Smooth muscle cell (in vitro differentiated cells): ENCODE data around the gene IL1A. TPM values are rescaled to one million over a fixed set of nuclear protein-coding genes. Genes with fewer than 3 reads are reported as not detected.

Experiments used
- DNase-seq: peaks from one replicate; lab custom pipeline; 2025; ENCODE audit not compliant: unreplicated experiment; lab: John Stamatoyannopoulos, UW
- H2AFZ ChIP-seq: fragments of 200-600 bp; sonication (generic); 2 replicates; pipeline ENCODE4 v1.6.0; 2016; ENCODE audit warnings: antibody characterized with exemption, low read depth, mild to moderate bottlenecking
- H3F3A ChIP-seq: fragments of 200-600 bp; sonication (generic); 2 replicates; pipeline ENCODE4 v1.6.0; 2017; ENCODE audit warnings: antibody characterized with exemption, low read depth
- H3K27ac ChIP-seq: fragments of 200-600 bp; sonication (generic); 2 replicates; pipeline ENCODE4 v1.5.1; 2016; ENCODE audit warnings: low read depth, mild to moderate bottlenecking
- H3K27me3 ChIP-seq: fragments of 200-600 bp; sonication (generic); 2 replicates; pipeline ENCODE4 v1.6.1; 2016; ENCODE audit warnings: low read depth, mild to moderate bottlenecking
- H3K36me3 ChIP-seq: fragments of 200-600 bp; sonication (generic); 2 replicates; pipeline ENCODE4 v1.5.1; 2016; ENCODE audit warnings: low read depth
- H3K4me1 ChIP-seq: fragments of 200-600 bp; sonication (generic); 2 replicates; pipeline ENCODE4 v1.5.1; 2016; ENCODE audit warnings: low read depth
- H3K4me2 ChIP-seq: fragments of 200-600 bp; sonication (generic); 2 replicates; pipeline ENCODE4 v1.6.0; 2016; ENCODE audit warnings: mild to moderate bottlenecking
- H3K4me3 ChIP-seq: fragments of 200-600 bp; sonication (generic); 2 replicates; pipeline ENCODE4 v1.5.1; 2016; ENCODE audit warnings: mild to moderate bottlenecking
- H3K79me2 ChIP-seq: fragments of 200-600 bp; sonication (generic); 2 replicates; pipeline ENCODE4 v1.6.0; 2016; ENCODE audit warnings: low read depth, mild to moderate bottlenecking
- H3K9ac ChIP-seq: fragments of 200-600 bp; sonication (generic); 2 replicates; pipeline ENCODE4 v1.6.0; 2016; ENCODE audit warnings: low read depth
- H3K9me3 ChIP-seq: fragments of 200-600 bp; sonication (generic); replicated peaks from 2 replicates; pipeline ENCODE4 v1.5.1; 2016; ENCODE audit warnings: low read depth
- H4K20me1 ChIP-seq: fragments of 200-600 bp; sonication (generic); 2 replicates; pipeline ENCODE4 v1.6.0; 2016; ENCODE audit warnings: low read depth
- WGBS: methylation state at CpG from one replicate; pipeline ENCODE4 v1.1.7; 2016; ENCODE audit warnings: low lambda C conversion rate; 5-methylcytosine and 5-hydroxymethylcytosine counted together
- polyA plus RNA-seq: library from polyadenylated mRNA; unstranded; fragments of >200 nt; fragmentation: Nextera tagmentation; extraction: Ambion mirVana; gene quantifications from 2 replicates; pipeline ENCODE4 v1.2.1, GENCODE V29; 2016
- total RNA-seq: library from RNA; depleted of rRNA; stranded (reverse); fragments of >200 nt; gene quantifications from 2 replicates; pipeline ENCODE4 v1.2.3, GENCODE V29; 2014
- TF ChIP-seq, protein P1 (sequence below): fragments of 200-600 bp; sonication (generic); IDR thresholded peaks from 2 replicates; pipeline ENCODE4 v1.5.1; 2017; ENCODE audit warnings: borderline replicate concordance, mild to moderate bottlenecking, antibody characterized with exemption; ENCODE audit not compliant: insufficient read depth, poor library complexity, severe bottlenecking

The IL1A gene
- total and polyA plus RNA-seq, 2 experiments from 2014 or later = 1.4 to 6.4 TPM

DNA sequence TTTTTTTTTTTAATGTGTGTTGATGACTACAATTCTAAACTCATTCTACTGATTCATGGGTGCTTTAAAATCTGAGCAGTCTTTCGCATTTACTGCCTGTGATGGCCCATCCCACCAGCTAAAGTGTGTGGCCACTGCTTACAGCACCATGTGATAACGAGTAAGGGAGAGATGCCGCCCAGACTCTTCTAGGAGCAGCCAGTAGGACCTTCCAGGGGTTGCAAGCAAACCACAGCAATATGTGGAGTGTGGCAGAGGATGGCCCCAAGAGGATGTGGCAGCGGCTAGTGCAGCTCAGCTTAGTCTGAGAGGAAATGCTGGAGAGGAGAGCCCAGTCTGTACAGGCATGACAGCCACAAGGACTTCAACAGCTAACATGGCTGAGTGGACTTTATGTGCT lies 37.4 kb upstream of the IL1A start:
- H3K9ac ChIP-seq = no peak overlapping the region
- H3K4me1 ChIP-seq = no peaks in the 10 kb centered on the region
- no peak for DNase-seq
- no peaks in the 10 kb centered on the region for H3F3A ChIP-seq
- H3K27ac ChIP-seq = no peak overlapping the region
- no peak overlapping the region for H2AFZ ChIP-seq
- H4K20me1 ChIP-seq = no peaks in the 10 kb centered on the region
- H3K36me3 ChIP-seq = no peaks in the 10 kb centered on the region
- no peak overlapping the region for H3K4me2 ChIP-seq
- TF ChIP-seq, protein P1, sequence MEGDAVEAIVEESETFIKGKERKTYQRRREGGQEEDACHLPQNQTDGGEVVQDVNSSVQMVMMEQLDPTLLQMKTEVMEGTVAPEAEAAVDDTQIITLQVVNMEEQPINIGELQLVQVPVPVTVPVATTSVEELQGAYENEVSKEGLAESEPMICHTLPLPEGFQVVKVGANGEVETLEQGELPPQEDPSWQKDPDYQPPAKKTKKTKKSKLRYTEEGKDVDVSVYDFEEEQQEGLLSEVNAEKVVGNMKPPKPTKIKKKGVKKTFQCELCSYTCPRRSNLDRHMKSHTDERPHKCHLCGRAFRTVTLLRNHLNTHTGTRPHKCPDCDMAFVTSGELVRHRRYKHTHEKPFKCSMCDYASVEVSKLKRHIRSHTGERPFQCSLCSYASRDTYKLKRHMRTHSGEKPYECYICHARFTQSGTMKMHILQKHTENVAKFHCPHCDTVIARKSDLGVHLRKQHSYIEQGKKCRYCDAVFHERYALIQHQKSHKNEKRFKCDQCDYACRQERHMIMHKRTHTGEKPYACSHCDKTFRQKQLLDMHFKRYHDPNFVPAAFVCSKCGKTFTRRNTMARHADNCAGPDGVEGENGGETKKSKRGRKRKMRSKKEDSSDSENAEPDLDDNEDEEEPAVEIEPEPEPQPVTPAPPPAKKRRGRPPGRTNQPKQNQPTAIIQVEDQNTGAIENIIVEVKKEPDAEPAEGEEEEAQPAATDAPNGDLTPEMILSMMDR = no peak
- H3K79me2 ChIP-seq = no peaks in the 10 kb centered on the region
- H3K4me3 ChIP-seq = no peak overlapping the region
- H3K9me3 ChIP-seq = no peaks in the 10 kb centered on the region
- no peaks in the 10 kb centered on the region for H3K27me3 ChIP-seq
- WGBS = 75% methylated on average over 4 of the region's 4 CpGs

DNA sequence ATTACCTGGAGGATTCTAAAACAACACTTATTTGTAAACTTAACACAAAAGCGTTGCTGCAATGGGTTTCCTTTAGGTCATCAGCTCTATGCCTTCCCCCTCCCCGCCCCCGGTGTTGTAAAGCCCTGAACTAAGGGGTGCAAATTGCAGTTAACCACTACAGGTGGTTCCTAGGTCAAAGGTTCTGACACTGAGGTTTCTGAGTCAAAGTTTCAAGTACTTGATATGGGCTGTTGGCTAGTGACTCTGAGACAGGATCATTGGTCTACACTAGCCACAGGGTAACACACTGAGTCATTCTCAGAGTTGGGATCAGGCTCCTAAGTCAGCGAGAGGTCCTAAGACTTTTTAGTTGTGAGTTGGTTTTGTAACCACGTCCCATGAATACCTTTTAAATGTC lies 36.8 kb upstream of the IL1A start:
- Histone ChIP-seq H3K79me2 (no peaks in the 10 kb centered on the region), H2AFZ (no peak overlapping the region), H3F3A (no peaks in the 10 kb centered on the region), H3K36me3 (no peaks in the 10 kb centered on the region), H4K20me1 (no peaks in the 10 kb centered on the region), H3K27ac (no peak overlapping the region), H3K9ac (no peak overlapping the region), H3K4me2 (no peak overlapping the region), H3K4me3 (no peak overlapping the region), H3K27me3 (no peaks in the 10 kb centered on the region), H3K4me1 (no peaks in the 10 kb centered on the region), H3K9me3 (no peaks in the 10 kb centered on the region)
- DNase-seq = no peak
- 68% methylated on average over 5 of the region's 5 CpGs for WGBS
- TF ChIP-seq, protein P1 = no peak

DNA sequence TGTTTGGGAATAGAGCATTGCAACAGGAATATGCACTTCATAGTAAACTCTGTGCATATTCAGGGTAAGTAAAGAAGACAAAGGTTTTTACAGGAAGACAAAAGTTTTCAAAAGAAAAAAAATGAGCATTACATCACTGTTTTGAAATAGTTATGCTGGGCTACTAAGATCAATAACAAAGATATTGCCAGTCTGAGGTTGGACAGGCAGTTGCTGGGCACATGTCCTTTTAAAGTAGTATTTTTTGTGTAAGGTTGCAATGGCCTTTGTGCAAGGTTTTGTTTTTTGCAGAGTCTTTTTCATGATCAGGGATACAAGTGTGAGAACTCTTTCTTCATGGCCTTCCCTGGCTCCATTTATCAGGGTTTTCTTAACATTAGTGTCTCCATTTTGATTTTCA lies 36.0 kb upstream of the IL1A start:
- Histone ChIP-seq H3K4me3 (no peak overlapping the region), H3K79me2 (no peaks in the 10 kb centered on the region), H3K9ac (no peak overlapping the region), H3F3A (no peaks in the 10 kb centered on the region), H3K27me3 (no peaks in the 10 kb centered on the region), H3K4me2 (no peak overlapping the region), H3K9me3 (no peaks in the 10 kb centered on the region), H3K4me1 (no peaks in the 10 kb centered on the region), H3K27ac (no peak overlapping the region), H3K36me3 (no peaks in the 10 kb centered on the region), H4K20me1 (no peaks in the 10 kb centered on the region), H2AFZ (no peak overlapping the region)
- no peak for DNase-seq
- TF ChIP-seq, protein P1 = no peak

DNA sequence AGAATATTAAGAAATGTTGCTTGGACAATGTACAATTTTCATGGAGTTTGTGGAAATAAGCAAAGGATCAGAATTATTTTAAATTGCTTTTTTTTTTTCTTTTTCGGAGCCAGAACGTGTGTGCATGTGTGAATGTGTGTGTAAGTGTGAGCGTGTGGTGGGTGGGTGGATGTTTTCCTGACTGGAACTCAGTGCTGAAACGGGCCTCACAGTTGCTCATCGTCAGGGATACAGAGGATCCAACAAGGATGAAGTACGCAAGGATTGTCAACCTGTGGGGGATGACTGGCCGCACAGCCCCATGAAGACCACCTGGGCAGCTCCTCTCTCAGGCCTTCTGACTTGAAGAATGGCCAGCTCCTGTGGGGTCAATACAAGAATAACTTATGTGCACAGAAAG lies 34.8 kb upstream of the IL1A start:
- TF ChIP-seq, protein P1 = no peak
- H3K4me1 ChIP-seq = no peaks in the 10 kb centered on the region
- no peaks in the 10 kb centered on the region for H4K20me1 ChIP-seq
- H3K9me3 ChIP-seq = no peaks in the 10 kb centered on the region
- no peaks in the 10 kb centered on the region for H3F3A ChIP-seq
- H3K36me3 ChIP-seq = no peaks in the 10 kb centered on the region
- no peak overlapping the region for H3K4me2 ChIP-seq
- H3K4me3 ChIP-seq = no peak overlapping the region
- no peaks in the 10 kb centered on the region for H3K27me3 ChIP-seq
- H3K79me2 ChIP-seq = no peaks in the 10 kb centered on the region
- no peak overlapping the region for H3K9ac ChIP-seq
- no peak for DNase-seq
- 88% methylated on average over 7 of the region's 7 CpGs for WGBS
- no peak overlapping the region for H2AFZ ChIP-seq
- no peak overlapping the region for H3K27ac ChIP-seq
